HL-60 (cell line): ENCODE data around the gene PRR5.

ENCODE experiments used
- GABPA ChIP-seq: IDR thresholded peaks from 2 replicates; pipeline ENCODE4 v1.6.1; 2012; ENCODE audit warnings: low read depth
- POLR2AphosphoS5 ChIP-seq: IDR thresholded peaks from 2 replicates; pipeline ENCODE4 v1.6.1; 2012; ENCODE audit warnings: low read depth
- SPI1 ChIP-seq: IDR thresholded peaks from 2 replicates; pipeline ENCODE4 v1.6.1; 2012; ENCODE audit warnings: low read depth, mild to moderate bottlenecking, borderline replicate concordance
- TF ChIP-seq, protein P1 (sequence below): IDR thresholded peaks from one replicate; pipeline ENCODE4 v1.5.1; 2011; ENCODE audit warnings: low read length, control low read depth, inconsistent platforms; ENCODE audit not compliant: insufficient read depth

- TF ChIP-seq POLR2AphosphoS5 (no peak), GABPA (no peak), SPI1 (no peak)
- TF ChIP-seq, protein P1, sequence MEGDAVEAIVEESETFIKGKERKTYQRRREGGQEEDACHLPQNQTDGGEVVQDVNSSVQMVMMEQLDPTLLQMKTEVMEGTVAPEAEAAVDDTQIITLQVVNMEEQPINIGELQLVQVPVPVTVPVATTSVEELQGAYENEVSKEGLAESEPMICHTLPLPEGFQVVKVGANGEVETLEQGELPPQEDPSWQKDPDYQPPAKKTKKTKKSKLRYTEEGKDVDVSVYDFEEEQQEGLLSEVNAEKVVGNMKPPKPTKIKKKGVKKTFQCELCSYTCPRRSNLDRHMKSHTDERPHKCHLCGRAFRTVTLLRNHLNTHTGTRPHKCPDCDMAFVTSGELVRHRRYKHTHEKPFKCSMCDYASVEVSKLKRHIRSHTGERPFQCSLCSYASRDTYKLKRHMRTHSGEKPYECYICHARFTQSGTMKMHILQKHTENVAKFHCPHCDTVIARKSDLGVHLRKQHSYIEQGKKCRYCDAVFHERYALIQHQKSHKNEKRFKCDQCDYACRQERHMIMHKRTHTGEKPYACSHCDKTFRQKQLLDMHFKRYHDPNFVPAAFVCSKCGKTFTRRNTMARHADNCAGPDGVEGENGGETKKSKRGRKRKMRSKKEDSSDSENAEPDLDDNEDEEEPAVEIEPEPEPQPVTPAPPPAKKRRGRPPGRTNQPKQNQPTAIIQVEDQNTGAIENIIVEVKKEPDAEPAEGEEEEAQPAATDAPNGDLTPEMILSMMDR: no peak
Measured at GRCh38 chr22:44734278-44734677, 32.3 kb downstream of the PRR5 start.
